ENCODE measurements around the gene CRAT.

Gene CRAT

GRCh38 chr9:129095908-129096307 lies 14.7 kb downstream of the CRAT start:
- DNase-seq (ENCODE audit: low read depth in 1 of 2, low spot score in 1 of 2), result no peak
- Histone ChIP-seq H3K27ac (replicated peaks) (no peak overlapping the region), H3K27me3 (ENCODE audit: insufficient read depth, poor library complexity, severe bottlenecking) (no peaks in the 10 kb centered on the region), H3K4me3 (replicated peaks; ENCODE audit: insufficient read depth, low read length) (no peak overlapping the region)
- no peak for TF ChIP-seq SPI1 (IDR thresholded peaks at IDR 0.05; ENCODE audit: borderline replicate concordance, low read depth)
- no peak for TF ChIP-seq CTCF (IDR thresholded peaks at IDR 0.05; ENCODE audit: insufficient read depth, low read length)
- no peak for TF ChIP-seq GABPA (IDR thresholded peaks at IDR 0.05; ENCODE audit: low read depth)
- no peak for TF ChIP-seq REST (IDR thresholded peaks at IDR 0.05; ENCODE audit: insufficient replicate concordance, low read depth)
- TF ChIP-seq POLR2AphosphoS5 (IDR thresholded peaks at IDR 0.05; ENCODE audit: low read depth), result no peak

- Histone ChIP-seq H3K27me3 (ENCODE audit: insufficient read depth, poor library complexity, severe bottlenecking) (no peaks in the 10 kb centered on the region), H3K27ac (replicated peaks) (no peak overlapping the region), H3K4me3 (replicated peaks; ENCODE audit: insufficient read depth, low read length) (no peak overlapping the region)
- DNase-seq (ENCODE audit: low read depth in 1 of 2, low spot score in 1 of 2), result no peak
- TF ChIP-seq POLR2AphosphoS5 (IDR thresholded peaks at IDR 0.05; ENCODE audit: low read depth) (no peak), CTCF (IDR thresholded peaks at IDR 0.05; ENCODE audit: insufficient read depth, low read length) (no peak), GABPA (IDR thresholded peaks at IDR 0.05; ENCODE audit: low read depth) (no peak), SPI1 (IDR thresholded peaks at IDR 0.05; ENCODE audit: borderline replicate concordance, low read depth) (no peak), REST (IDR thresholded peaks at IDR 0.05; ENCODE audit: insufficient replicate concordance, low read depth) (no peak)
Measured at GRCh38 chr9:129095170-129095667, 15.4 kb downstream of the CRAT start.

- no peak overlapping the region for H3K4me3 ChIP-seq (replicated peaks; ENCODE audit: insufficient read depth, low read length)
- TF ChIP-seq POLR2AphosphoS5 (IDR thresholded peaks at IDR 0.05; ENCODE audit: low read depth) (no peak), CTCF (IDR thresholded peaks at IDR 0.05; ENCODE audit: insufficient read depth, low read length) (no peak), SPI1 (IDR thresholded peaks at IDR 0.05; ENCODE audit: borderline replicate concordance, low read depth) (no peak), REST (IDR thresholded peaks at IDR 0.05; ENCODE audit: insufficient replicate concordance, low read depth) (no peak), GABPA (IDR thresholded peaks at IDR 0.05; ENCODE audit: low read depth) (no peak)
- no peaks in the 10 kb centered on the region for H3K27me3 ChIP-seq (ENCODE audit: insufficient read depth, poor library complexity, severe bottlenecking)
- no peak for DNase-seq (ENCODE audit: low read depth in 1 of 2, low spot score in 1 of 2)
- no peak overlapping the region for H3K27ac ChIP-seq (replicated peaks)
Measured at GRCh38 chr9:129094387-129095169, 16.0 kb downstream of the CRAT start.
